C4-2B (cell line): ENCODE measurements around the gene DPEP1.
"Not testable (repeated sequence)": the region's sequence is repeated elsewhere in the genome, so short reads cannot be mapped to it uniquely, and the experiment has no call there.

Experiments
- CTCF ChIP-seq: fragments of 450-650 bp; conservative IDR thresholded peaks from 2 replicates; pipeline ENCODE4 v1.5.1; 2017; ENCODE audit warnings: mild to moderate bottlenecking
- ZFX ChIP-seq: fragments of 450-650 bp; IDR thresholded peaks from 2 replicates; pipeline ENCODE4 v1.6.1; 2017

DNA sequence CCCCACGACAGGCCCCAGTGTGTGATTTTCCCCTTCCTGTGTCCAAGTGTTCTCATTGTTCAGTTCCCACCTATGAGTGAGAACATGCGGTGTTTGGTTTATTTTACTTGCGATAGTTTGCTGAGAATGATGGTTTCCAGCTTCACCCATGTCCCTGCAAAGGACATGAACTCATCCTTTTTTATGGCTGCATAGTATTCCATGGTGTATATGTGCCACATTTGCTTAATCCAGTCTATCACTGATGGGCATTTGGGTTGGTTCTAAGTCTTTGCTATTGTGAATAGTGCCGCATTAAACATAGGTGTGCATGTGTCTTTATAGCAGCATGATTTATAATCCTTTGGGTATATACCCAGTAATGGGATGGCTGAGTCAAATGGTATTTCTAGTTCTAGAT, 58.1 kb downstream of the DPEP1 start:
- TF ChIP-seq CTCF, ZFX: not testable (repeated sequence)
